ENCODE measurements around the gene PRC1.
"Not testable (repeated sequence)": the region's sequence is repeated elsewhere in the genome, so short reads cannot be mapped to it uniquely, and the experiment has no call there.

Gene PRC1

GRCh38 chr15:90934256-90934948, 59.9 kb downstream of the PRC1 start:
- DNase-seq (ENCODE audit: low read depth, low spot score): peak; percentile 91

- no peak for DNase-seq (ENCODE audit: low read depth, low spot score)
These were observed 61.0 kb downstream of the PRC1 start for GRCh38 chr15:90933301-90933700.

- no peak for DNase-seq (ENCODE audit: low read depth, low spot score)
These were observed 61.7 kb downstream of the PRC1 start for GRCh38 chr15:90932660-90932991.

DNA sequence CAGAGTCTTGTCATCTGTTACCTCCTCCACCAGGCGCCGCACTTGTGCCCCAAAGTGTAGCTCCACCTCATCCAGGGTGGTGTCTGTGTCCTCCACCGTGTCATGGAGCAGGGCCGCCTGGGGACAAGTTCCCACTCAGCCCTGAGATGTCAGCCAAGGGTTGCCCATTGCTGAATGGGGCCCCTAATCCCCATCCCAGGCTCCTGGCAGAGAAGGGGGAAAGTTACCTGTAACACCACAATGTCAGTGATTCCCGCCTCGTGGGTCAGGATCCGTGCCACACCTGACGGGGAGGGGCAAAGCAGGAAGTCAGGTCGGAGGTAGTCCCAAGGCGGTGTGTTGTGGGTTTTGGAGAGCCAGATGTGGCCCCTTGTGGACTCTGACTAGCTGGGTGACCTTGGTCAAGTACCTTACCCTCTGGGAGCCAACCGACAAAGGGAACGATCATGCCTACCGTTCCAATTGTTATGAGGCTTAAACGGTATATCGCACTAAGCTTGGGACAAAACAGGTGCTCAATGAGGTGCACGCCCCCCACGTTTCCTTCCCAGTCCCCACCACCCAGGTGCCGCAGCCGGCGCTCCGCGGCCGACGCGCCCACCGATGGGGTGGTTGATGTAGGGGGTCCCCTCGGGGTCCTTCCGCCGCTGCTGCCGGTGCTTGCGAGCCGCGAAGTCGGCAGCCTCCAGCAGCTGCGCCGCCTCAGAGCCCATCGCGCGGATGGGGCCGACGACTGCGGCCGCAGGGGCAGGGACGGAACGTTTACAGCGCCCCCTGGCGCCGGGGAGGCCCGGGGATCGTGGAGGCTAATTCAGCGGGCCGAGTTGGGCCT, 62.3 kb downstream of the PRC1 start, which contains the start of gene HDDC3:
Gene HDDC3 (minus strand): TSS at position 722 of the 832 bp plus-strand sequence. CDS start 9 bp downstream, at position 713.
- DNase-seq (ENCODE audit: low read depth, low spot score): peak; percentile 94

- DNase-seq (ENCODE audit: low read depth, low spot score): no peak
These were observed 62.8 kb downstream of the PRC1 start for GRCh38 chr15:90931575-90931827.

- DNase-seq (ENCODE audit: low read depth, low spot score): no peak
These were observed 63.3 kb downstream of the PRC1 start for GRCh38 chr15:90930861-90931574.

DNA sequence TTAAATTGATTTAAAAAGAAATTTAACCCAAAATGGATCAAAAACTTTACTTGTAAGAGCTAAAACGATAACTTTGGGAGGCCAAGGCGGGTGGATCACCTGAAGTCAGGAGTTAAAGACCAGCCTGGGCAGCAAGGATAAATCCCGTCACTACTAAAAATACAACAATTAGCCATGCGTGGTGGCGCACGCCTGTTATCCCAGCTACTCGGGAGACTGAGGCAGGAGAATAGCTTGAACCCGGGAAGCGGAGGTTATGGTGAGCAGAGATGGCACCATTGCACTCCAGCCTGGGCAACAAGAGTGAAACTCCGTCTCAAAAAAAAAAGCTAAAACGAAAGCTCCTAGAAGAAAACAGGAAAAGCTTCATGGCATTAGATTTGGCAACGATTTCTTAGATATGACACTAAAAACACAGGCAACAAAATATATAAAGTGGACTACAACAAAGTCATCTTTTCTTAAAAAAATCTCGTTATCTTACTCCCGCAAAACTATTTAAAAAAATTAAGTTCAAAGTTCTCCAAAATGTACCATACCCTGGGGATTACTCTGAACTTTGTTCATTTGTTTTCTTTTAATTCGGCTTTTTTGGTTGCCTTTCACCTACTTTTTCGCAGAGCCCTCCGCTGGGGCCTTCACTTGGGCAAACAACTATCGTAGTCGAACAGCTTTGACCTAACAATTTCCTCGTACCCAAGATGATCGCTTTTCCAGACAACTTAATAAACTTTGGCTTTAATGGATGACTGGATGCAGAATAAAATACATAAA, 64.9 kb downstream of the PRC1 start:
- no peak for DNase-seq (ENCODE audit: low read depth, low spot score)

DNA sequence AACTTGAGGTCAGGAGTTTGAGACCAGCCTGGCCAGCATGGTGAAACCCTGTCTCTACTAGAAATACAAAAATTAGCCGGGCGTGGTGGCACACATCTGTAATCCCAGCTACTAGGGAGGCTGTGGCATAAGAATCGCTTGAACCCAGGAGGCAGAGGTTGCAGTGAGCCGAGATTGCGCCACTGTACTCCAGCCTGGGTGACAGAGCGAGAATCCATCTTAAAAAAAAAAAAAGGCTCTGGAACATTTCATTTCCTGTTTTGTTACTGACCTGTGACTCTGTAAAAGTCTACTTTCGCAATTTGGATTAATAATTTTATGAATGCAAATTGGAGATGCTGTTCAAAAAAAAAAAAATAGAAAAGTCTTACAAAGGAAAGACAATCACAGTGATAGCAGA, 66.2 kb downstream of the PRC1 start:
- DNase-seq (ENCODE audit: low read depth, low spot score): not testable (repeated sequence)

DNA sequence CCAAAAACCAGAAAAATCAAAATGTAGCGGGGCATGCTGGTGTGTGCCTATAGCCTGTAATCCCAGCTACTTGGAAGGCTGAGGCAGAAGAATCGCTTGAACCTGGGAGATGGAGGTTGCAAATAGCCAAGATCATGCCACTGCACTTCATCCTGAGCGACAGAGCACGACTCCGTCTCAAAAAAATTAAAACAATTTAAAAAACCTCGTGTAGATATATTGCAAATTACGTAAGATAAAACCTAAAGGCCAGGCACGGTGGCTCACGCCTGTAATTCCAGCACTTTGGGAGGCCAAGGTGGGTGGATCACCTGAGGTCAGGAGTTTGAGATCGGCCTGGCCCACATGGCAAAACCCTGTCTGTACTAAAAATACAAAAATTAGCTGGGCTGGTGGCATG, 67.6 kb downstream of the PRC1 start:
- DNase-seq (ENCODE audit: low read depth, low spot score): not testable (repeated sequence)

GRCh38 chr15:90924375-90924774, 70.0 kb downstream of the PRC1 start:
- no peak for DNase-seq (ENCODE audit: low read depth, low spot score)

DNA sequence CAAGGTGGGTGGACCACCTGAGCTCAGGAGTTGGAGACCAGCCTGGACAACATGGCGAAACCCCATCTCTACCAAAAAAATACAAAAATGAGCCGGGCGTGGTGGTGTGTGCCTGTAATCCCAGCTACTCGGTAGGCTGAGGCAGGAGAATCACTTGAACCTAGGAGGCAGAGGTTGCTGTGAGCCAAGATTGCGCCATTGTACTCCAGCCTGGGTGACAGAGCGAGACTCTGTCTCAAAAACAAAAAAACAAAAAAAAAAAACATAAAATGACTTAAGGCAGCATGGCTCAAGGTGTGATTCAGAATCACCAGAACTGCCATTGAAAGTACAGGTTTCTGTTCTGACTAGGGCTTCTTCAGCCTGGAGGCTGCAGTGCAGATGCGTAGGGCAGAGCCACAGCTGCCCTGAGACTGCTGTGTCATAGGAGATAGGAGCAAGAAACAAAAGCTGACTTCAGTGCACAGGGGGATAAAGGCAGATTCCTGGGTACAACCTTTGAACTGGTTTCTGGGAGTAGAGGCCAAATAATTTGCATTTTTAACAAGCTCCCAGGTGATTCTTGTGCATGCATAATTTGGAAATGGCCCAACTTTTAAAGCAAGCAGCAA, 71.5 kb downstream of the PRC1 start:
- not testable (repeated sequence) for DNase-seq (ENCODE audit: low read depth, low spot score)

- no peak for DNase-seq (ENCODE audit: low read depth, low spot score)
These were observed 72.4 kb downstream of the PRC1 start for GRCh38 chr15:90921887-90922286.

DNA sequence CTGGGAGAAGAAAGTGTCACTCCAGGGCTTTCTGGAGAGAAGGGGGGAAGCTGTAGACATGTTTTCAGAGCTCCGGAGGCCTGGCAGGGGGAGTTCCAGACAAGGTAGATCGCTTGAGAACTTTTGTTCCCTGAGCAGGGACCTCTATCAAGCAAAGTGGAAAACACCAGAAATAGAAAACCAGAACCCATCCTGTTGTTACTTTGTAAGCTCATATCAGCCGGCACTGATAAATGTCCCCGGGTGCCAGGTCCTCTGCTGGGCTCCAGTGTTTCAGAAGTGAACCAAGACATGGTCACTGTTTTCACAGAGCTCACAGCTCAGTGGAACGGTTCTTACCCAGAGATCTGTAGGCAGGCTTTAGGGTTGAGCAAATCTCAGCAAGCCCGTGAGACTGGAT, 75.5 kb downstream of the PRC1 start:
- no peak for DNase-seq (ENCODE audit: low read depth, low spot score)

- DNase-seq (ENCODE audit: low read depth, low spot score): no peak
These were observed 76.1 kb downstream of the PRC1 start for GRCh38 chr15:90918034-90918788.

DNA sequence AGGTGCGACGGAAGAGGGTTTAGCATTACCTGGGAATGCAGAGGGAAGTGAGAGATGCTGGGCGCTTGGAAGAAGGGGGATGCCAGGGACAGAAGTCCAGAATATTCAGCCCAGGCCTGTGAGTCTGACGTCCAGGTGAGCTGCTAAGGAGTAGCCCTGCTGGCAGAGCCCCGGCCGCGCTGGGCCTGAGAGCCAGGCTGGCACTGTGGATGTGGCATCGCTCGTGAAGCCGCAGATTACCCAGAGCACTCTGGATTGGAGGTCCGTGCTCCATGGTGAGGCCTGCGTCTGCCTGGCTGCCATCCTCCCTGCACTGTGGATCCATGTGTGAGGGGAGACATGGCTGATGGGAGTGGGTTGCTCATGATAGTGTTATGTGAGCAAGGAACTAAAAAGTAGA, 76.8 kb downstream of the PRC1 start:
- DNase-seq (ENCODE audit: low read depth, low spot score): no peak

DNA sequence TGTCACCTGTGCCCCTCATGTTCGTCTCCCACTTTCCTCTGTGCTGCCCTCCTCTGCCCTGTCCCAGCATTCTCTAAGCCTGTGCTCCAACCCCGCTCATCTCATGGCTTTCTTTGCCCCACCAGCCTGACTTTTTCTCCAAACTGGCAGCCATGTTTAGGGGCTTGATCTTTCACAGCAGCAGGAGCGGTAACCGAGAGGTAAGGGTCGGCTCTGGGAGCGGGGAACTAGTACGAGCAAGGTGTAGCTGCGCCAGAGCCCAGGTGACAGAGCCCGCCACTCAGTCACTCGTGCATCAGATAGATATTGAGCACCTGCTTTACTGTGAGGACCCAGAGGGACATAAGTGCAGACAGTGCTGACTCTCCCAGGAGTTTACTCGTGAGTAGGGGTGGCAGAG, 77.9 kb downstream of the PRC1 start:
- no peak for DNase-seq (ENCODE audit: low read depth, low spot score)
